ENCODE results near the gene HOXD11.

HOXD11 gene

DNA sequence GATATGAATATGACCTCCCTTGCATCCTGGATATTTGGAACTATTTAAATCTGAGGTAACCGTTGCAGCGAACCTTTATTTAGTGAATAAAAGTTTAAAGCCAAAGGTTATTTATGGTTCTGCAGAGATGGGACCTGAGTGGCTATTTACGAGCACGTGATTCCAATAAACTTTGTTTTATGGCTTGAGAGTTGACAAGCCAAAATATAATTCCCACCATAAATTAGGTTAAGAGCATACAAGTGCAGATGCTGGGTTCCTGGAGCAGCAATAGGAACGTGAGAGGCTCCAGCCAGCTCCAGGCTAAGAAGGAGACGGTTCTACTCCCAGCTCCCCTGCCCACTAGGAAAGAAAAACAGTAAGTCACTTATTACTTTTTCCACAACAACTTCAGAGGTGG is 39.0 kb downstream of the HOXD11 start:
- no peak for TF ChIP-seq CTCF (IDR thresholded peaks at IDR 0.05; ENCODE audit: extremely low read depth, missing control alignments)
- no peak for DNase-seq (ENCODE audit: low spot score)

- no peak for TF ChIP-seq CTCF (IDR thresholded peaks at IDR 0.05; ENCODE audit: extremely low read depth, missing control alignments)
- no peak for DNase-seq (ENCODE audit: low spot score)
Observed at GRCh38 chr2:176146645-176147044, 39.6 kb downstream of the HOXD11 start.

DNA sequence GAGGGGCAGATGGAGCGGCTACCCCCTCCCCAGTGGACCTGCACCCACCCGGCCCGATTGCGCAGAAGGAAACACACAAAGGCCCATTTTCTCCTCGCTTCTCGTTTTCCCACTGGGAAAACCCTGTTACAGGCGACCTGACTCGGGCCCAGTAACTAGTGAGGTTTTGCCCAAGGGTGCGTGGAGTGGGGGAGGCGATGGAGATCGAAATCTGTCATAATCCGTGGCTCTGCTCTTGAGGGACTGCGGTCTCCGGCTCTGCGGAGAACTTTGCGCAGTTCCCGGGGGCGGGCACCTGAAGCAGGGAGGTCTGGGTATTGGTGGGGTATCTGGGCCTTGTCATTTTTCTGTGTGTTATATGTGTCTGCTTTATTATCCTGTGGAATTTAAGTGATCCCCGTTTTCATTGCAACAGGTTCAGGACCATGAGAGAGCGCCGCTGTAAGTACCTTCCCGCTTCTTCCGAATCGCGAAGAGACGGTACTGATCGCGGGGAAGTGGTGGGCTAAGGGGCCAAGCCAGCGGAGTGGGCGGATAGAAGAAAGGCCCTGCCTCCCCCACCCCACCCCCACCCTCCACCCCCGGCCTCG is 40.2 kb downstream of the HOXD11 start:
- TF ChIP-seq CTCF (IDR thresholded peaks at IDR 0.05; ENCODE audit: extremely low read depth, missing control alignments): no peak
- DNase-seq (ENCODE audit: low spot score): no peak

- no peak for DNase-seq (ENCODE audit: low spot score)
- TF ChIP-seq CTCF (IDR thresholded peaks at IDR 0.05; ENCODE audit: extremely low read depth, missing control alignments): no peak
Observed at GRCh38 chr2:176147800-176148496, 40.9 kb downstream of the HOXD11 start.

GRCh38 chr2:176148751-176149421 is 41.8 kb downstream of the HOXD11 start:
- TF ChIP-seq CTCF (IDR thresholded peaks at IDR 0.05; ENCODE audit: extremely low read depth, missing control alignments): no peak
- no peak for DNase-seq (ENCODE audit: low spot score)

DNA sequence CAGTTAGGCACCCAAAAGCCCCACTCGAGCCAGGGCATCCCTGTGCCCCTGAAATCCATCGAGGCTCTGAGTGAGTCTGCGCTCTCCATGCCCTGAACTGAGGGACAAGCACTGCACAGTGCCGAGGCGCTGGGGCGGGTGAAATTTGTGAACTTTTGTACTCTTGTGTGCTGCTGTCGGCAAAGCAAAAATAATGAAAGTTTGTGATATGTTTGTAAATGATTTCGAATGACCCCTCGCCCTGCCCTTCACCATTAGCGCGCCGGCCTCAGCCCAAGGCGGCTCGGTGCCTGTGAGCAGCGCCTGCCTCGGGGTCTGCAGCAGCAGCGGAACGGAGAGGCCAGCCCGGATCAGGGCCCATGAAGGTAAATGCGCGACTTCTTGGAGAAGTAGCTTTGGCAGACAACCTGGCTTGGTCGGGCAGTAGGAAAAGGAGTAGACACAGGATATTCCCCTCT is 42.4 kb downstream of the HOXD11 start:
- DNase-seq (ENCODE audit: low spot score): no peak
- no peak for TF ChIP-seq CTCF (IDR thresholded peaks at IDR 0.05; ENCODE audit: extremely low read depth, missing control alignments)

GRCh38 chr2:176149939-176150583 is 43.0 kb downstream of the HOXD11 start:
- DNase-seq (ENCODE audit: low spot score): no peak
- no peak for TF ChIP-seq CTCF (IDR thresholded peaks at IDR 0.05; ENCODE audit: extremely low read depth, missing control alignments)

Data from GM20000 (cell line).